Measurements from ENCODE around the gene SCRN2. TPM values are rescaled to one million over a fixed set of nuclear protein-coding genes. Genes with fewer than 3 reads are reported as not detected.

Gene SCRN2
- total and polyA plus RNA-seq, 2 donors (not counting 3 experiments of a cell fraction or from before 2014, with no cell fraction given) = 31.7 to 48.9 TPM

- no peak for TF ChIP-seq CTCF (IDR thresholded peaks at IDR 0.05; ENCODE audit: extremely low read depth in 1 of 2, insufficient read depth in 1 of 2, low read depth in 1 of 2, low read length in 2 of 2)
- no peak for TF ChIP-seq POLR2A (IDR thresholded peaks at IDR 0.05; ENCODE audit: low read depth, low read length)
- no peak for TF ChIP-seq POLR2AphosphoS5 (IDR thresholded peaks at IDR 0.05; ENCODE audit: insufficient read depth, low read depth, low read length)
- TF ChIP-seq MAX (IDR thresholded peaks at IDR 0.05; ENCODE audit: insufficient read depth, insufficient read length) = no peak
- no peak for TF ChIP-seq GATA2 (IDR thresholded peaks at IDR 0.05; ENCODE audit: insufficient read depth, insufficient read length, low read depth, low read length)
- no peak for TF ChIP-seq FOS (IDR thresholded peaks at IDR 0.05; ENCODE audit: borderline replicate concordance, insufficient read depth, low read length)
- TF ChIP-seq EZH2 (IDR thresholded peaks at IDR 0.05; ENCODE audit: borderline replicate concordance, low read depth, low read length, severe bottlenecking) = no peak
- TF ChIP-seq MYC (IDR thresholded peaks at IDR 0.05; ENCODE audit: low read depth, low read length) = no peak
- TF ChIP-seq JUN (IDR thresholded peaks at IDR 0.05; ENCODE audit: borderline replicate concordance, insufficient read depth, insufficient read length, low read depth) = no peak
- no peak overlapping the region for H3K9ac ChIP-seq (replicated peaks; ENCODE audit: extremely low read depth, insufficient read depth, low read length)
- dilution Hi-C loops (cut with MboI; ENCODE audit: extremely low pct_ligation_motif_present, low sequenced_read_pairs) = no loop called here
- no peaks in the 10 kb centered on the region for H3K27me3 ChIP-seq (ENCODE audit: control insufficient read depth in 2 of 2, insufficient read depth in 2 of 2, low read length in 2 of 2)
- POLR2A ChIA-PET = no interaction called here
- H3K36me3 ChIP-seq (ENCODE audit: control insufficient read depth in 2 of 2, extremely low read depth in 1 of 2, insufficient read depth in 2 of 2, low read length in 2 of 2) = peaks cover 0 to 4% of the 10 kb centered on the region in 2 experiments
- H3K27ac ChIP-seq (ENCODE audit: insufficient read depth, low read depth, low read length) = no peak overlapping the region
- no peaks in the 10 kb centered on the region for H3K9me3 ChIP-seq (replicated peaks; ENCODE audit: control insufficient read depth, insufficient read depth, low read length)
- FAIRE-seq (no peak), DNase-seq (ENCODE audit: low read depth, low spot score) (no peak)
- H3K4me3 ChIP-seq (replicated peaks in 1 of 3; ENCODE audit: insufficient read depth in 1 of 3, low read depth in 1 of 3, low read length in 3 of 3) = no peak overlapping the region
- no TSS peak for BruUV-seq (replicated peaks)
- CTCF ChIA-PET = interaction anchor here (1.3 to 3.5 kb wide), 3 partner anchors 53 to 112 kb away, joined by 3 to 28 read pairs (median 4); no protein-coding TSS in a partner anchor
- H2AFZ ChIP-seq (ENCODE audit: low read depth, low read length) = no peak overlapping the region
- no peaks in the 10 kb centered on the region for H3K9me1 ChIP-seq (replicated peaks; ENCODE audit: control insufficient read depth, extremely low read depth, insufficient read depth, low read length)
- no peak overlapping the region for H3K4me2 ChIP-seq (ENCODE audit: insufficient read depth, low read length)
- no peaks in the 10 kb centered on the region for H3K79me2 ChIP-seq (ENCODE audit: control insufficient read depth, insufficient read depth, low read length)
- H3K4me1 ChIP-seq (ENCODE audit: control insufficient read depth, extremely low read depth, insufficient read depth, low read length) = peaks cover 22% of the 10 kb centered on the region
- no peaks in the 10 kb centered on the region for H4K20me1 ChIP-seq (replicated peaks; ENCODE audit: control insufficient read depth, extremely low read depth, insufficient read depth, low read length)
- intact Hi-C loops (cut with micrococcal nuclease) = no loop called here
Observed at GRCh38 chr17:47836601-47837000, 4.5 kb downstream of the SCRN2 start.

All from endothelial cell of umbilical vein (primary cell).